VCaP (cell line): ENCODE results near the gene EHD1.

ENCODE experiments used
- H3K27ac ChIP-seq: fragments of 450-650 bp; 2 replicates; pipeline ENCODE4 v1.5.1; 2017
- CTCF ChIP-seq: fragments of 450-650 bp; conservative IDR thresholded peaks from 2 replicates; pipeline ENCODE4 v1.5.1; 2017; ENCODE audit warnings: mild to moderate bottlenecking, moderate library complexity

EHD1 gene

GRCh38 chr11:64915376-64915887, 37.0 kb upstream of the EHD1 start:
- no peak for TF ChIP-seq CTCF
- H3K27ac ChIP-seq: peak overlapping the region; percentile 91; the same call in 1 of the 2 replicates

- H3K27ac ChIP-seq: no peak overlapping the region; the same call in 1 of the 2 replicates
- no peak for TF ChIP-seq CTCF
Measured at GRCh38 chr11:64914123-64914522, 35.7 kb upstream of the EHD1 start.

GRCh38 chr11:64913171-64913727, 34.8 kb upstream of the EHD1 start:
- TF ChIP-seq CTCF: no peak
- no peak overlapping the region for H3K27ac ChIP-seq

GRCh38 chr11:64911689-64912088, 33.3 kb upstream of the EHD1 start:
- no peak for TF ChIP-seq CTCF
- no peak overlapping the region for H3K27ac ChIP-seq

- no peak for TF ChIP-seq CTCF
- H3K27ac ChIP-seq: no peak overlapping the region
Measured at GRCh38 chr11:64911142-64911541, 32.7 kb upstream of the EHD1 start.

GRCh38 chr11:64910451-64911093, 32.2 kb upstream of the EHD1 start:
- TF ChIP-seq CTCF: no peak
- H3K27ac ChIP-seq: no peak overlapping the region

- TF ChIP-seq CTCF: no peak
- H3K27ac ChIP-seq: no peak overlapping the region
Measured at GRCh38 chr11:64909653-64910343, 31.4 kb upstream of the EHD1 start.
